Activated CD4-positive, alpha-beta T cell treated with anti-CD3 and anti-CD28 coated beads, Interleukin-2, amount 50 U/mL, for 24 hours (primary cell): ENCODE results near the gene CYP8B1.

Experiments used
- DNase-seq, 2 donors: peaks; one replicate each; pipeline ENCODE4 v3.0.0-alpha.2; 2020; ENCODE audit warnings: low read depth in 1 of 2, low spot score in 1 of 2

Gene CYP8B1

GRCh38 chr3:42827654-42828053, 48.0 kb downstream of the CYP8B1 start:
- no peak for DNase-seq

DNA sequence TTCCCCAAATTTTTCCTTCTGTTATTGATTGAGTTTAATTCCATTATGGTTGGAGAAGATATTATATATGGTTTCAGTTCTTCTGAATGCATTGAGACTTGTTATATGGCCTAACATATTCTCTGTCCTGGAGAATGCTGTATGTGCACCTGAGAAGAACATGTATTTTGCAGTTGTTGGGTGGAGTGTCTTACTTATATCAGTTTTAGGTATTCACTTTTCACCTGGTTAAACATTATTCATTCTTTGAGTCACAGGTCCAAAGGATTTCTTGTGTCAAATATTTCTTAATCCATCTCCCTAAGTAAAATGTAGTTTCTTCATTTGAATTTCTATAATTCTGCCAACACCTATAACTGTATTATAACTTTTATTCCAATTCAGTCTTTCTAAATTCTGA, 48.7 kb downstream of the CYP8B1 start:
- DNase-seq, result no peak

GRCh38 chr3:42826141-42826540, 49.5 kb downstream of the CYP8B1 start:
- no peak for DNase-seq

GRCh38 chr3:42823351-42823750, 52.3 kb downstream of the CYP8B1 start:
- DNase-seq, result no peak

- DNase-seq, result no peak
Observed at GRCh38 chr3:42822828-42823227, 52.9 kb downstream of the CYP8B1 start.
